Measurements from ENCODE around the gene PBX1.

PBX1 gene

GRCh38 chr1:164563721-164564360, 4.9 kb downstream of the PBX1 start:
- DNase-seq (ENCODE audit: low read depth): peak; percentile 5

- no peak for DNase-seq (ENCODE audit: low read depth)
These were observed 5.4 kb downstream of the PBX1 start for GRCh38 chr1:164564378-164564777.

- no peak for DNase-seq (ENCODE audit: low read depth)
These were observed 6.4 kb downstream of the PBX1 start for GRCh38 chr1:164565357-164565756.

GRCh38 chr1:164567774-164568173, 8.8 kb downstream of the PBX1 start:
- no peak for DNase-seq (ENCODE audit: low read depth)

GRCh38 chr1:164569241-164569640, 10.3 kb downstream of the PBX1 start:
- no peak for DNase-seq (ENCODE audit: low read depth)

GRCh38 chr1:164569866-164570265, 10.9 kb downstream of the PBX1 start:
- no peak for DNase-seq (ENCODE audit: low read depth)

GRCh38 chr1:164571333-164571732, 12.3 kb downstream of the PBX1 start:
- no peak for DNase-seq (ENCODE audit: low read depth)

GRCh38 chr1:164575356-164575886, 16.4 kb downstream of the PBX1 start:
- no peak for DNase-seq (ENCODE audit: low read depth)

- peak; percentile 44 for DNase-seq (ENCODE audit: low read depth)
These were observed 17.6 kb downstream of the PBX1 start for GRCh38 chr1:164576291-164577271.

- DNase-seq (ENCODE audit: low read depth): no peak
These were observed 18.3 kb downstream of the PBX1 start for GRCh38 chr1:164577291-164577690.

GRCh38 chr1:164578479-164579200, 19.7 kb downstream of the PBX1 start:
- no peak for DNase-seq (ENCODE audit: low read depth)

GRCh38 chr1:164579381-164579780, 20.4 kb downstream of the PBX1 start:
- DNase-seq (ENCODE audit: low read depth): no peak

GRCh38 chr1:164581762-164582161, 22.8 kb downstream of the PBX1 start:
- DNase-seq (ENCODE audit: low read depth): no peak

- no peak for DNase-seq (ENCODE audit: low read depth)
These were observed 24.2 kb downstream of the PBX1 start for GRCh38 chr1:164583196-164583595.

- no peak for DNase-seq (ENCODE audit: low read depth)
These were observed 25.0 kb downstream of the PBX1 start for GRCh38 chr1:164583835-164584539.

GRCh38 chr1:164586591-164586990, 27.6 kb downstream of the PBX1 start:
- no peak for DNase-seq (ENCODE audit: low read depth)

GRCh38 chr1:164587617-164588501, 28.9 kb downstream of the PBX1 start:
- DNase-seq (ENCODE audit: low read depth): no peak

GRCh38 chr1:164588516-164589341, 29.7 kb downstream of the PBX1 start:
- DNase-seq (ENCODE audit: low read depth): no peak

- DNase-seq (ENCODE audit: low read depth): no peak
These were observed 30.4 kb downstream of the PBX1 start for GRCh38 chr1:164589408-164589807.

Measured in ELR (cell line).